ENCODE results near the gene IL4R. TPM values are rescaled to one million over a fixed set of nuclear protein-coding genes. Genes with fewer than 3 reads are reported as not detected.

IL4R gene
- total and polyA plus RNA-seq, 2 of the 13 experiments (the other 11 are each of a cell fraction or from before 2014, with no cell fraction given), result 15.9 to 49.6 TPM

- TF ChIP-seq CHD4 (IDR thresholded peaks at IDR 0.05; ENCODE audit: borderline replicate concordance, low read length), result no peak
- TF ChIP-seq ZBTB44 (CRISPR knock-in tag; IDR thresholded peaks at IDR 0.05), result no peak
- no peak for TF ChIP-seq ZNF468 (CRISPR knock-in tag; IDR thresholded peaks at IDR 0.05)
- peak; percentile 84; the same call in 1 of the 2 replicates for TF ChIP-seq ZNF670 (CRISPR knock-in tag; IDR thresholded peaks at IDR 0.05; ENCODE audit: borderline replicate concordance)
- TF ChIP-seq ZNF317 (CRISPR knock-in tag; IDR thresholded peaks at IDR 0.05), result no peak
- no peak for TF ChIP-seq ZNF619 (CRISPR knock-in tag; IDR thresholded peaks at IDR 0.05)
- peak; percentile 97 for TF ChIP-seq ZBTB20 (CRISPR knock-in tag; IDR thresholded peaks at IDR 0.05; ENCODE audit: borderline replicate concordance, low read depth)
- TF ChIP-seq SKI (IDR thresholded peaks at IDR 0.05; ENCODE audit: partially characterized antibody), result peak; percentile 99
- no peak for TF ChIP-seq ZC3H13 (CRISPR knock-in tag; IDR thresholded peaks at IDR 0.05)
- TF ChIP-seq, protein P1, sequence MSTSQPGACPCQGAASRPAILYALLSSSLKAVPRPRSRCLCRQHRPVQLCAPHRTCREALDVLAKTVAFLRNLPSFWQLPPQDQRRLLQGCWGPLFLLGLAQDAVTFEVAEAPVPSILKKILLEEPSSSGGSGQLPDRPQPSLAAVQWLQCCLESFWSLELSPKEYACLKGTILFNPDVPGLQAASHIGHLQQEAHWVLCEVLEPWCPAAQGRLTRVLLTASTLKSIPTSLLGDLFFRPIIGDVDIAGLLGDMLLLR (CRISPR knock-in tag; IDR thresholded peaks at IDR 0.05), result no peak
- no peak for TF ChIP-seq ZNF34 (CRISPR knock-in tag; IDR thresholded peaks at IDR 0.05; ENCODE audit: borderline replicate concordance)
- TF ChIP-seq PHF5A (CRISPR knock-in tag; IDR thresholded peaks at IDR 0.05; ENCODE audit: low read depth, unreplicated experiment), result peak; percentile 94
- TF ChIP-seq ZNF792 (CRISPR knock-in tag; IDR thresholded peaks at IDR 0.05), result 0 out of 2 replicates have a peak, but pooled peaks have one; percentile 50
- no peak for TF ChIP-seq SOX6 (IDR thresholded peaks at IDR 0.05)
- peak; percentile 93 for TF ChIP-seq SOX6 (CRISPR knock-in tag; IDR thresholded peaks at IDR 0.05)
- no peak for TF ChIP-seq RAD51 (IDR thresholded peaks at IDR 0.05; ENCODE audit: borderline replicate concordance)
- TF ChIP-seq PPARG (CRISPR knock-in tag; conservative IDR thresholded peaks at IDR 0.05), result peak; percentile 90
- TF ChIP-seq ZBTB7A (CRISPR knock-in tag; IDR thresholded peaks at IDR 0.05), result peak; percentile 91
- no peak for TF ChIP-seq ZNF282 (IDR thresholded peaks at IDR 0.05; ENCODE audit: partially characterized antibody)
- TF ChIP-seq, protein P2, sequence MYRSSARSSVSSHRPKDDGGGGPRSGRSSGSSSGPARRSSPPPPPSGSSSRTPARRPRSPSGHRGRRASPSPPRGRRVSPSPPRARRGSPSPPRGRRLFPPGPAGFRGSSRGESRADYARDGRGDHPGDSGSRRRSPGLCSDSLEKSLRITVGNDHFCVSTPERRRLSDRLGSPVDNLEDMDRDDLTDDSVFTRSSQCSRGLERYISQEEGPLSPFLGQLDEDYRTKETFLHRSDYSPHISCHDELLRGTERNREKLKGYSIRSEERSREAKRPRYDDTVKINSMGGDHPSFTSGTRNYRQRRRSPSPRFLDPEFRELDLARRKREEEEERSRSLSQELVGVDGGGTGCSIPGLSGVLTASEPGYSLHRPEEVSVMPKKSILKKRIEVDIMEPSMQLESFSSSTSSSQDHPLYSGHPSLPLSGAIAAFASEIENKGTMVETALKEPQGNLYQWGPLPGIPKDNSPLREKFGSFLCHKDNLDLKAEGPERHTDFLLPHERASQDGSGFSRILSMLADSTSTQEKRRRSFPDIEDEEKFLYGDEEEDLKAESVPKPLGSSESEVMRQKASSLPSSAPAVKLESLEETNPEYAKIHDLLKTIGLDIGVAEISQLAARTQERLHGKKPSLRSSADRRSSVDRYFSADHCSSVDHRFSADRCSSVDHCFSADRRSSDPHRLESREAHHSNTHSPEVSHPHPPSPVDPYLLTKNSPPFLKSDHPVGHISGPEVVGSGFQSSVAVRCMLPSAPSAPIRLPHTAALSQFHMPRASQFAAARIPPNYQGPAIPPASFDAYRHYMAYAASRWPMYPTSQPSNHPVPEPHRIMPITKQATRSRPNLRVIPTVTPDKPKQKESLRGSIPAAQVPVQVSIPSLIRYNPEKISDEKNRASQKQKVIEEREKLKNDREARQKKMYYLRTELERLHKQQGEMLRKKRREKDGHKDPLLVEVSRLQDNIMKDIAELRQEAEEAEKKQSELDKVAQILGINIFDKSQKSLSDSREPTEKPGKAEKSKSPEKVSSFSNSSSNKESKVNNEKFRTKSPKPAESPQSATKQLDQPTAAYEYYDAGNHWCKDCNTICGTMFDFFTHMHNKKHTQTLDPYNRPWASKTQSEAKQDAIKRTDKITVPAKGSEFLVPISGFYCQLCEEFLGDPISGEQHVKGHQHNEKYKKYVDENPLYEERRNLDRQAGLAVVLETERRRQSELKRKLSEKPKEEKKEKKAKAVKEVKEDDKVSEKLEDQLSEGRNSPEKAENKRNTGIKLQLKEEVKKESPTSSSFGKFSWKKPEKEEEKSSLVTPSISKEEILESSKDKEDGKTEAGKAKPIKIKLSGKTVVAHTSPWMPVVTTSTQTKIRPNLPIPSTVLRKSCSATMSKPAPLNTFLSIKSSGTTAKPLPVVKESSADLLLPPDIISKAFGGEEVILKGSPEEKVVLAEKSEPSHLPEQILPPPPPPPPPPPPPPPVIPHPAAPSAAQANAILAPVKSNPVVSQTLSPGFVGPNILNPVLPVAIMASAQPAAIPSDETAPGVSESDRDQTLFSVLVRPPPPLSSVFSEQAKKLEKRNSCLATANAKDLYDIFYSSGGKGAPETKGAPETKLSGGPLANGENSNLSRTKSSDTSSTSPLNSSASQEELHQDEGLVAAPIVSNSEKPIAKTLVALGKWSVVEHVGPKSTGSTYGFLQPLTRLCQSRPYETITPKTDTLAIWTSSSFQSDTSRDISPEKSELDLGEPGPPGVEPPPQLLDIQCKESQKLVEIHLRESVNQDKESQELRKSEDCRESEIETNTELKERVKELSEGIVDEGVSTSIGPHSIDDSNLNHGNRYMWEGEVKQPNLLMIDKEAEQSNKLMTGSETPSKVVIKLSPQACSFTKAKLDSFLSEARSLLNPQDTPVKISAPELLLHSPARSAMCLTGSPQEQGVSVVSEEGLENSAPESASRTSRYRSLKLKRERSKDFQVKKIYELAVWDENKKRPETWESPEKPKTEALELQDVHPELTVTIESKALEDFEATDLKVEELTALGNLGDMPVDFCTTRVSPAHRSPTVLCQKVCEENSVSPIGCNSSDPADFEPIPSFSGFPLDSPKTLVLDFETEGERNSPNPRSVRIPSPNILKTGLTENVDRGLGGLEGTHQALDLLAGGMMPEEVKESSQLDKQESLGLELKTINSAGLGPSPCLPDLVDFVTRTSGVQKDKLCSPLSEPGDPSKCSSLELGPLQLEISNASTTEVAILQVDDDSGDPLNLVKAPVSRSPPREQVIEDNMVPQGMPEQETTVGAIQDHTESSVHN (CRISPR knock-in tag; IDR thresholded peaks at IDR 0.05), result no peak
- TF ChIP-seq ZZZ3 (CRISPR knock-in tag; IDR thresholded peaks at IDR 0.05; ENCODE audit: borderline replicate concordance), result no peak
Observed at GRCh38 chr16:27273670-27274423, 39.9 kb upstream of the IL4R start (continued).

Data from HepG2 (cell line).